ENCODE data around the gene B3GAT3.

The B3GAT3 gene

GRCh38 chr11:62610403-62610802 is 11.4 kb downstream of the B3GAT3 start:
- no peak overlapping the region for H3K4me3 ChIP-seq (ENCODE audit: control insufficient read depth, low read depth, low read length)
- TF ChIP-seq, protein P1, sequence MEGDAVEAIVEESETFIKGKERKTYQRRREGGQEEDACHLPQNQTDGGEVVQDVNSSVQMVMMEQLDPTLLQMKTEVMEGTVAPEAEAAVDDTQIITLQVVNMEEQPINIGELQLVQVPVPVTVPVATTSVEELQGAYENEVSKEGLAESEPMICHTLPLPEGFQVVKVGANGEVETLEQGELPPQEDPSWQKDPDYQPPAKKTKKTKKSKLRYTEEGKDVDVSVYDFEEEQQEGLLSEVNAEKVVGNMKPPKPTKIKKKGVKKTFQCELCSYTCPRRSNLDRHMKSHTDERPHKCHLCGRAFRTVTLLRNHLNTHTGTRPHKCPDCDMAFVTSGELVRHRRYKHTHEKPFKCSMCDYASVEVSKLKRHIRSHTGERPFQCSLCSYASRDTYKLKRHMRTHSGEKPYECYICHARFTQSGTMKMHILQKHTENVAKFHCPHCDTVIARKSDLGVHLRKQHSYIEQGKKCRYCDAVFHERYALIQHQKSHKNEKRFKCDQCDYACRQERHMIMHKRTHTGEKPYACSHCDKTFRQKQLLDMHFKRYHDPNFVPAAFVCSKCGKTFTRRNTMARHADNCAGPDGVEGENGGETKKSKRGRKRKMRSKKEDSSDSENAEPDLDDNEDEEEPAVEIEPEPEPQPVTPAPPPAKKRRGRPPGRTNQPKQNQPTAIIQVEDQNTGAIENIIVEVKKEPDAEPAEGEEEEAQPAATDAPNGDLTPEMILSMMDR (conservative IDR thresholded peaks at IDR 0.05; ENCODE audit: control insufficient read depth, insufficient read depth, low read depth, low read length) = no peak
- DNase-seq (ENCODE audit: low read depth) = no peak

DNA sequence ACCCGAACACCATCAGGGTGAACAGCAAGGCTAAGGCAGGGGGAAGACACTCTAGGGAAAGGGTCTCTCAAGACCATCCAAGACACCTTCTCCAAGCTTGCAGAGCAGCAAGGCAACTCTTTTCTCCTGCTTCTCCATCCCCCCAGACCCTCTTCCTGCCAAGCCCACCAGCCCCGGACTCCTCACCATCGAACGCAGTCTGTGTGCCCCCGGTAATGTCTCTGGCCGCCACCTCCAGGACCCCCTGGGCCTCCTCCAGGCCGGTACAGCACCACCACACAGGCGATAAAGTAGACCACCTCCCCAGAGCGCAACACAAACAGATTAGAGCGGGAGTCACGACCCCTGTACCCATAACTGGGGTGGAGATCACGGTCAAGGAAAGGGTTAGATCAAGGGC is 13.0 kb downstream of the B3GAT3 start:
- no peak for DNase-seq (ENCODE audit: low read depth)
- H3K4me3 ChIP-seq (ENCODE audit: control insufficient read depth, low read depth, low read length) = no peak overlapping the region
- TF ChIP-seq, protein P1 (conservative IDR thresholded peaks at IDR 0.05; ENCODE audit: control insufficient read depth, insufficient read depth, low read depth, low read length) = no peak

- no peak overlapping the region for H3K4me3 ChIP-seq (ENCODE audit: control insufficient read depth, low read depth, low read length)
- TF ChIP-seq, protein P1 (conservative IDR thresholded peaks at IDR 0.05; ENCODE audit: control insufficient read depth, insufficient read depth, low read depth, low read length) = no peak
- DNase-seq (ENCODE audit: low read depth) = no peak
These were observed 14.1 kb downstream of the B3GAT3 start for GRCh38 chr11:62607714-62608113.

- no peak overlapping the region for H3K4me3 ChIP-seq (ENCODE audit: control insufficient read depth, low read depth, low read length)
- DNase-seq (ENCODE audit: low read depth) = no peak
- TF ChIP-seq, protein P1 (conservative IDR thresholded peaks at IDR 0.05; ENCODE audit: control insufficient read depth, insufficient read depth, low read depth, low read length) = no peak
These were observed 15.9 kb downstream of the B3GAT3 start for GRCh38 chr11:62605902-62606301.

GRCh38 chr11:62605467-62605866 is 16.3 kb downstream of the B3GAT3 start:
- no peak overlapping the region for H3K4me3 ChIP-seq (ENCODE audit: control insufficient read depth, low read depth, low read length)
- DNase-seq (ENCODE audit: low read depth) = no peak
- TF ChIP-seq, protein P1 (conservative IDR thresholded peaks at IDR 0.05; ENCODE audit: control insufficient read depth, insufficient read depth, low read depth, low read length) = no peak

DNA sequence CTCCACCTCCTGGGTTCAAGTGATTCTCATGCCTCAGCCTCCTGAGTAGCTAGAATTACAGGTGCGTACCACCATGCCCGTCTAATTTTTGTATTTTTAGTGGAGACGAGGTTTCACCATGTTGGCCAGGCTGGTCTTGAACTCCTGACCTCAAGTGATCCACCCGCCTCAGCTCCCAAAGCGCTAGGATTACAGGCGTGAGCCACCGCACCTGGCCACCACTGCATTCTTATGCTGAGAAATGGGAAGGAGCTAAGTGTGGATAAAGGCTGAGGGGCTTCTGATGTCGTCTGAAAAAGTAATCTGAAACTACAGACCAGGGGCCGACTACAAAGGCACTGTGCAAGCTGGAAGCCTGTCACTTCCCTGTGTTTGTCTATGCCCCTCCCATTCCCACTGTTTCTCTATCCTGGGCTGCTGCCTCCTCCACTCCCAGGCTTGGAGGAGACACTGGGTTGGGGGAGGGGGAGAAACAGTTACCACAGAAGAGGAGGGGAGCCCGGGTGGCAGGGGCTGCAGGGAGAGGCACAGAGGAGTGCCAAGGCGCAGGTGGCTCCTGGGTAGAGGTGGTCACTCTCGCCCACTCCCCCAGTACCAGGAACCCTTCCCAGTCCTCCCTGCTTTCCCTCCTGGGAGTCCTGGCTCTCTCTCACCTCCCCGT is 17.2 kb downstream of the B3GAT3 start:
- TF ChIP-seq, protein P1 (conservative IDR thresholded peaks at IDR 0.05; ENCODE audit: control insufficient read depth, insufficient read depth, low read depth, low read length) = no peak
- no peak overlapping the region for H3K4me3 ChIP-seq (ENCODE audit: control insufficient read depth, low read depth, low read length)
- DNase-seq (ENCODE audit: low read depth) = no peak
